HG02610 (cell line): ENCODE results near the gene MDM2.
"Not testable (repeated sequence)": the region's sequence is repeated elsewhere in the genome, so short reads cannot be mapped to it uniquely, and the experiment has no call there.

Source experiments
- ATAC-seq: cut with Tn5 transposase; IDR thresholded peaks from one replicate; pipeline ENCODE4 v1.9.1; 2021; ENCODE audit warnings: mild to moderate bottlenecking, moderate library complexity; ENCODE audit not compliant: unreplicated experiment

The MDM2 gene

GRCh38 chr12:68844788-68845695 is 37.1 kb downstream of the MDM2 start:
- no peak for ATAC-seq

GRCh38 chr12:68846811-68847210 is 38.8 kb downstream of the MDM2 start:
- ATAC-seq = no peak

GRCh38 chr12:68850390-68850789 is 42.4 kb downstream of the MDM2 start:
- no peak for ATAC-seq

- no peak for ATAC-seq
Observed at GRCh38 chr12:68851592-68852306, 43.8 kb downstream of the MDM2 start.

GRCh38 chr12:68853396-68854077 is 45.6 kb downstream of the MDM2 start:
- ATAC-seq = no peak

GRCh38 chr12:68854078-68854468 is 46.1 kb downstream of the MDM2 start:
- no peak for ATAC-seq

- no peak for ATAC-seq
Observed at GRCh38 chr12:68854554-68854953, 46.6 kb downstream of the MDM2 start.

GRCh38 chr12:68855111-68855510 is 47.1 kb downstream of the MDM2 start:
- ATAC-seq = no peak

- no peak for ATAC-seq
Observed at GRCh38 chr12:68855771-68856170, 47.8 kb downstream of the MDM2 start.

GRCh38 chr12:68856510-68856909 is 48.5 kb downstream of the MDM2 start:
- ATAC-seq = no peak

GRCh38 chr12:68861890-68862289 is 53.9 kb downstream of the MDM2 start:
- no peak for ATAC-seq

- no peak for ATAC-seq
Observed at GRCh38 chr12:68863109-68863770, 55.3 kb downstream of the MDM2 start.

GRCh38 chr12:68863886-68864454 is 56.0 kb downstream of the MDM2 start:
- ATAC-seq = not testable (repeated sequence)

- no peak for ATAC-seq
Observed at GRCh38 chr12:68864604-68865003, 56.6 kb downstream of the MDM2 start.

GRCh38 chr12:68865399-68866164 is 57.6 kb downstream of the MDM2 start:
- no peak for ATAC-seq

GRCh38 chr12:68866950-68867349 is 59.0 kb downstream of the MDM2 start:
- no peak for ATAC-seq

- no peak for ATAC-seq
Observed at GRCh38 chr12:68867606-68868005, 59.6 kb downstream of the MDM2 start.

- no peak for ATAC-seq
Observed at GRCh38 chr12:68868043-68868790, 60.2 kb downstream of the MDM2 start.

- no peak for ATAC-seq
Observed at GRCh38 chr12:68870011-68870410, 62.0 kb downstream of the MDM2 start.
